GM15510 (cell line): Measurements from ENCODE around the gene COL6A5.

Experiments
- POLR2A ChIP-seq: IDR thresholded peaks from 3 replicates; pipeline ENCODE4 v1.6.1; 2011; ENCODE audit warnings: borderline replicate concordance; ENCODE audit not compliant: insufficient read length; ENCODE audit errors: extremely low read depth

Gene COL6A5

DNA sequence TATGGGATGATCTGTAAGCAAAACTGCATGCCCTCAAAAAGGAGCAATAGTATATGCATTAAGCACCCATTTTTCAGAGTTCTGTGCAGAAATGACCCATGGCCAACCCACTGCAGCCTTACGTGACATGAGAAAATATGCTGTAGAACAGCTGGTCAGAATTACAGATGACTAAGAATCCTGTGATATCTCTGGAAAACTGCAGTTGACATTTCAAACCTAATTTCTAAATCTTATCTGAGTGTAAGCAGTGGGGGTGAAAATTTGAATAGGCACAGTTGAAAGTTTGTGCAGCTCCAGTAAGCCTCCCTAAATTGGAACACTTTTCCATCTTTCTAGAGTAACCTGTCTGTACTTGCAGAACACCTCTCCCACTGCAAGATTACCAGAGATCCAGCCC is 142.8 kb downstream of the COL6A5 start:
- TF ChIP-seq POLR2A, result no peak

DNA sequence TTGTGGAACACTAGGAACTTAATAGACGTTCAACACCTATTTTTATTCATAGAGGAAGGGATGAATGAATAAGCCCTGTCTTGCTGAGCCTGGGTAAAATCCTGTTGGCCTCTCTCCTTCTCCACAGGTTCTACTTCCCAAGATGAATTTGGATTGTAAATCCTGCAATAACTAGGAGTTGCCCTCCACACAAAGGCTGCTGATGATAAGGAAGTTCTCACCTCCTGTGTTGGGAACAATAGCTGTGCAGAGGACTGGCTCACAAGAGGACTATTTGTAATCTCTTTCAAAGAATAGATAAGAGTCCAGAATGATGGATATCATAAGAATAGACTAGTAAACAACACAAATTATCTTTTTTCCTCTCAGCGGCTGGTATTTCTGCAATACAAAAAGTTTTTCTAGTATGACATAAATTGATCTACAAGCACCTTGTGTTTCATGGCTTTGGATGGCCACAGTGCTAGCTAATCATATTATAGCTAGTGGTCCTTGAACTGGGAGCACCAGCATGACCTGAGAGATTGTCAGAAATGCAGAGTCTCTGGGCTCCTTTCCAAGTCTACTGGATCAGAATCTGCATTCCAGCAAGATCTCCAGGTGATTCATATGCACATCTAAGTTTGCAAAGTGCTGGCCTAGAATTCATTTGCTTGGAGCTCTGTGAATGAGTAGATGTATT is 143.4 kb downstream of the COL6A5 start:
- no peak for TF ChIP-seq POLR2A

GRCh38 chr3:130490241-130490640 is 144.8 kb downstream of the COL6A5 start:
- TF ChIP-seq POLR2A, result no peak

- no peak for TF ChIP-seq POLR2A
Observed at GRCh38 chr3:130491431-130491830, 146.0 kb downstream of the COL6A5 start.

DNA sequence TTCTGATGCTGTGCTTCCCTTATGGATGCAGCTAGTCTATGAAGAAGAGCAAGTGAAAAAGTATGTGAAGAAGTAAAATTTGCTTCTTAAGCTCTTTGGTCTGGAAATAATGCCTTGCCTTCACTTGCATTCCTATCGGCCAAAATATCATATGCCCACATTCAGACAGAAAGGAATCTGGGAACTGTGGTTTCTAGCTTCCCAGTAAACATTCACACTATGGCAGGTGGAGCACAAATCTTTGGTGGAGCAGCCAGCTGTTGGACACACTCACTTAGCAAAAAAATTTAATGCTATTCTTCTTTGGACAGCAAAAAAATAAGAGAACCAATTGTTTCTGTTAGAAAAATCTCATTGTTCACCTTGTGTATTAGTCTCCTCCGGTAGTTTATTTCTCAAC is 159.2 kb downstream of the COL6A5 start:
- no peak for TF ChIP-seq POLR2A

DNA sequence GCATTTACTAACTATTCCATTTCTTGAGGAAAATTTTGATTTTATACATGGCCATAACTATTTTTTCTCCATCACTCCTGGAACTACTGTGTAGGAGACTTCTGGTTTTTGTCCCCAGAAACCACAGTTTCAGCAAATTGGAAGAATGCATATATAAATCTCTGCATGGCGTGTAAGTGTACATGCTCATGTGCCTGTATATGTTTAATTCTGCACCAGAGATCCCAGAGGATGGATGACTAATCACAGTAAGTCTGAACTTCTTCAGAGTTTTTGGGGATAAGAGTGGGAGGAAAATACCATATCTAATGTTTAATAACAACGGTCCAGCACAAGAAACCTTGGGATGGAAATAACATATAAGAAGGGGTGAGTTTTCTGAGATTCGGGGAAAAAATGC is 160.6 kb downstream of the COL6A5 start:
- TF ChIP-seq POLR2A, result no peak

GRCh38 chr3:130507746-130508145 is 162.3 kb downstream of the COL6A5 start:
- no peak for TF ChIP-seq POLR2A

GRCh38 chr3:130509008-130509407 is 163.5 kb downstream of the COL6A5 start:
- TF ChIP-seq POLR2A, result no peak

DNA sequence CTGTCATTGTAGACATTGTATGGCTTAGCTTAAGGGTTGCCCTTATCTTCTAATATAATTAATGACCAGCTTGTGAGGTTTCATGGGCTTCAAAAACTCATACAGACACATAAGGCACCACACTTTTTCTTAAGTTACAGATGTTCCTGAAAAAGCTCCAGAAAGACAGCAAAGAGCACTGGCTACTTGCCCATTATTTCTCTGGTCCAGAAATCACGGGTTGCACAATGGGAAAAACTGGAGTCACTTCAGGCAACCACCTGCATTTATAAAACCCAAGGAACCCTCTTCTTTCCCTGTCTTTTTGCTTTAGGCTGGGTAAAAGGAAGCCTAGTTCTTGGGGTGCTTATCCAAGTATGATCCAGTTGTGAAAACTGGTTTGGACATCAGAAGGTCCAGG is 169.2 kb downstream of the COL6A5 start:
- TF ChIP-seq POLR2A, result no peak

DNA sequence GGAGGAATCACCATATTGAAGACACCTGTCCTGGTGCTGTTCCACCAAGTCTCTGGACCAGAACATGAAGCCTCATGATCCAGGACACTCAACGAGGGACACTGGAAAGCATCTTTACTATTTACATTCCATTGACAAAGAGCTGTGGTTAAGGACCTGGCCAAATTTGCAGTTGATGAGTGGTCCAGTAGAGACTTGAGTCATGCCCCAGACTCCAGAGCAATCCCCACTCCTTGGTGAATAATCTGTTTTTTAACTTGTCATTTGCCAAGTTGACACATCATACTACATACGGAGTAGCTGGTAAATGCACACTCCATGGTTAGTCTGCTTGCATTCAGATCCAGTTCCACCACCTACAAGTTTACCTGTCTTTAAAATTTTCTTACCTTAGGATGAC is 170.3 kb downstream of the COL6A5 start:
- no peak for TF ChIP-seq POLR2A

GRCh38 chr3:130516645-130517512 is 171.4 kb downstream of the COL6A5 start, which contains the start of gene COL6A6:
COL6A6 (plus strand) TSS chr3:130517177; CDS start chr3:130560365, 43,188 bp downstream.
- TF ChIP-seq POLR2A, result no peak

GRCh38 chr3:130517602-130518001 is 172.1 kb downstream of the COL6A5 start:
- TF ChIP-seq POLR2A, result no peak

DNA sequence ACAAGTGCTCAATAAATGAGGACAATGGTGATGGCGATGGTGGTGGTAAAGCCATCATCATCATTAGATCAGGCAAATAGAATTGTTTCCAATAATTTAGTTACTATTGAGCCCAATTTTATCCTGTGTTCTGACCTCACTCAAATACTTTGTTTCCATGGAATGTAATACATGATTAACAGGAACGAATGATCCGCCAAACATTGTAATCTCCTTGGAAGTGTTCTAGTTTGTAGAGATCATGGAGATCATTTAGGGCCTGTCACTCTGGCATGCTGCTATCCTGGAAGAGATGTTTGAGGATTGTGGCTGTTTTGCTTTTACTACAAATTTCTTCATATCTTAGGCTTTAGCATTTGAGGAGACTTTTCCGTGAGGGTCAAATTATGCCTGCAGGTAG is 174.3 kb downstream of the COL6A5 start:
- TF ChIP-seq POLR2A, result no peak

- TF ChIP-seq POLR2A, result no peak
Observed at GRCh38 chr3:130522399-130522798, 176.9 kb downstream of the COL6A5 start.

- TF ChIP-seq POLR2A, result no peak
Observed at GRCh38 chr3:130527426-130527825, 182.0 kb downstream of the COL6A5 start.

DNA sequence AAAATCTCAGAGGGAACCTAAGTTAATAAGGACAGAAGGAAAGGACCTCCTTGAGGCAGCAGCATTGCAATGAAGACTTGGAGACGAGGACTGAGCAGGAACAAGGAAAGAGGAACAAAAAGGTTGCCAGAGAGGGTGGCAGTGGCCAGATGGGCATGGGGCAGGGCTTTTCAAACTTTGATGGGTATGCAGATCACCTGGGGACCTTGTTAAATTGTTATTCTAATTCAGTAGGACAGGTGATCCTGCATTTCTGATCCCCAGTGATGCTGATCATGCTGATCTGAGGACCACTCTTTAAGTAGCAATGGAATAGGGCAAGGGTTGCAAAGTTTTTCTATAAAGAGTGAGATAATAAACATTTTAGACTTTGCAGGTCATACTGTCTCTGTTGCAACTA is 182.6 kb downstream of the COL6A5 start:
- no peak for TF ChIP-seq POLR2A

- no peak for TF ChIP-seq POLR2A
Observed at GRCh38 chr3:130529486-130530215, 184.2 kb downstream of the COL6A5 start.
